ENCODE data around the gene COQ2. TPM values are rescaled to one million over a fixed set of nuclear protein-coding genes. Genes with fewer than 3 reads are reported as not detected.

COQ2 gene
- total and polyA plus RNA-seq, 8 donors, result 13.0 to 17.9 (median 16.0) TPM

- no peak for DNase-seq
- Histone ChIP-seq H3K27me3 (no peaks in the 10 kb centered on the region), H3K36me3 (peaks cover 0 to 26% of the 10 kb centered on the region in 2 donors), H3K4me1 (peaks cover 0 to 20% of the 10 kb centered on the region in 2 donors), H3K4me3 (no peak overlapping the region), H3K27ac (no peak overlapping the region), H3K9me3 (no peaks in the 10 kb centered on the region)
- no peak for TF ChIP-seq CTCF (IDR thresholded peaks at IDR 0.05)
- intact Hi-C loops (cut with DNase I), result no loop called here
- ATAC-seq, result no peak
Measured at GRCh38 chr4:83263106-83263505, 21.5 kb downstream of the COQ2 start.

DNA sequence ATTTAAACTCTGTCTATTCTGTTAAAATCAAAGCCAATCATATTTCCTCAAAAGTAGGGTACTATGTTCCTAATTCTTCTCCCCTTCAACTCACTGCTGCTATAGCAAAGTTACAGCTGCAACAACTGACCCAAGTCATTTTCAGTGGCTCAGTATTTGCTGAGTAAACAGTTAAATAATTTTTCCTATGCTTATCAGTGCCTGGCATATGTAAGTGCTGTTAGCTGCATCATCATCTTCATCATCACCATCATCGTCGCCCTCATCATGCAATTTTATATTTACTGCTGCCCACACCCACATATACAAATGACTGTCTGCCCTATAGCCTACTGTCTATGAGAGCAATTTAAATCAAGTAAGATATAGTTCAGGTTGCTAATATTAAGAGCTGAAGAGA lies 21.9 kb downstream of the COQ2 start:
- ATAC-seq, result no peak

GRCh38 chr4:83261307-83261706 lies 23.3 kb downstream of the COQ2 start:
- ATAC-seq (no peak), DNase-seq (no peak)
- Histone ChIP-seq H3K4me1 (peaks cover 0 to 9% of the 10 kb centered on the region in 2 donors), H3K27ac (no peak overlapping the region), H3K9me3 (no peaks in the 10 kb centered on the region), H3K27me3 (no peaks in the 10 kb centered on the region), H3K36me3 (peaks cover 0 to 26% of the 10 kb centered on the region in 2 donors), H3K4me3 (no peak overlapping the region)
- TF ChIP-seq CTCF (IDR thresholded peaks at IDR 0.05), result no peak
- intact Hi-C loops (cut with DNase I), result no loop called here

More for the DNA sequence above, 21.9 kb downstream of the COQ2 start:
- Histone ChIP-seq H3K27me3 (no peaks in the 10 kb centered on the region), H3K4me3 (no peak overlapping the region), H3K27ac (no peak overlapping the region), H3K36me3 (peaks cover 0 to 26% of the 10 kb centered on the region in 2 donors), H3K9me3 (no peaks in the 10 kb centered on the region), H3K4me1 (peaks cover 0 to 16% of the 10 kb centered on the region in 2 donors)
- intact Hi-C loops (cut with DNase I), result no loop called here
- DNase-seq, result no peak
- TF ChIP-seq CTCF (IDR thresholded peaks at IDR 0.05), result no peak

DNA sequence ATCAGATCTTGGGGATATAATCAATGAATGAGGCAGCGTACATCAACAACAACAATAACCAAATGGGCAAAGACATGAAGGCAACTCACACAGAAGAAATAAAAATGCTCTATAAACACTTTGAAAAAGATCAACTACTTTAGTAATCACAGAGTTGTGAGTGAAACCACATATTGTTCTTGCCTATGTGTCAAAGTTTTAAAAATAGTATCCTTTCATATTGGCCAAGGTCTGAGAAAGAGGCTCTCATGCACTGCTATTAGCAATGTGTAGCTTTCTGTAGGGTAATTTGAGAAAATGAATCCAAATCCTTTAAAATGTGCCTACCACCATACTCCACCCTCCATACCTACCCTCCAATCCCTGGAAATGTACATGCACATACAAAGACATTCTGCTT lies 25.0 kb downstream of the COQ2 start:
- Histone ChIP-seq H3K4me1 (peaks cover 10 to 23% of the 10 kb centered on the region in 2 donors), H3K36me3 (peaks cover 0 to 17% of the 10 kb centered on the region in 2 donors), H3K9me3 (no peaks in the 10 kb centered on the region), H3K27me3 (no peaks in the 10 kb centered on the region), H3K27ac (no peak overlapping the region), H3K4me3 (no peak overlapping the region)
- no peak for DNase-seq
- intact Hi-C loops (cut with DNase I), result no loop called here
- TF ChIP-seq CTCF (IDR thresholded peaks at IDR 0.05), result no peak
- ATAC-seq, result no peak

- H3K27me3 ChIP-seq, result no peaks in the 10 kb centered on the region
- H3K36me3 ChIP-seq, result peaks cover 0 to 17% of the 10 kb centered on the region in 2 donors
- intact Hi-C loops (cut with DNase I), result no loop called here
- H3K9me3 ChIP-seq, result no peaks in the 10 kb centered on the region
- peaks cover 10 to 23% of the 10 kb centered on the region in 2 donors for H3K4me1 ChIP-seq
- no peak for TF ChIP-seq CTCF (IDR thresholded peaks at IDR 0.05)
- ATAC-seq (no peak), DNase-seq (no peak)
- H3K27ac ChIP-seq, result no peak overlapping the region
- no peak overlapping the region for H3K4me3 ChIP-seq
Measured at GRCh38 chr4:83258461-83258860, 26.1 kb downstream of the COQ2 start.
